AG09309 (cell line): ENCODE measurements around the gene SLC25A1.

Experiments
- DNase-seq: peaks from one replicate; pipeline ENCODE4 v3.0.0-alpha.2; 2010; ENCODE audit warnings: low read depth
- H3K4me3 ChIP-seq: 2 replicates; pipeline ENCODE4 v1.5.1; 2011; ENCODE audit warnings: mild to moderate bottlenecking, low read depth, low read length, moderate library complexity; ENCODE audit not compliant: control insufficient read depth
- TF ChIP-seq, protein P1 (sequence below): IDR thresholded peaks from 2 replicates; pipeline ENCODE4 v1.5.1; 2011; ENCODE audit warnings: mild to moderate bottlenecking, low read depth, low read length, inconsistent platforms; ENCODE audit not compliant: insufficient read depth, control insufficient read depth; ENCODE audit errors: missing control alignments

Gene SLC25A1

DNA sequence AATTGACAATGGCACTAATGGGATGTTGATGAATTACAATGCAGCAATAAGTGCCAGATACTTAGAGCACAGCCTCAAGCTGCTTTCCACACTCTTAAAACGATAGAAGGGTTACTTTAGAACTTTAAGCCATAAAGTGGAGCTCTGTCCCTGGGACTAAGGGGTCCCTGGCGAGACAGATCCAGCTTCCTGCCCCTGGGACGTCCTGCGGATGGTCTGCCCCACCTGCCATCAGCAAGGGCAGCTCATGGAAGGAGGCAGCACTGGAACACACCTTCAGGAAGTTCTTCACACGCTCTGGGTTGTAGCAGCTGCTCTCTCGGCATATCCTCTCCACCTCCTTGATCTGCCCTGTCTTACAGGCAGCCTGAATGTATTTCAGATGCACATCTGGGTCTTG lies 45.1 kb upstream of the SLC25A1 start:
- no peak for DNase-seq
- TF ChIP-seq, protein P1, sequence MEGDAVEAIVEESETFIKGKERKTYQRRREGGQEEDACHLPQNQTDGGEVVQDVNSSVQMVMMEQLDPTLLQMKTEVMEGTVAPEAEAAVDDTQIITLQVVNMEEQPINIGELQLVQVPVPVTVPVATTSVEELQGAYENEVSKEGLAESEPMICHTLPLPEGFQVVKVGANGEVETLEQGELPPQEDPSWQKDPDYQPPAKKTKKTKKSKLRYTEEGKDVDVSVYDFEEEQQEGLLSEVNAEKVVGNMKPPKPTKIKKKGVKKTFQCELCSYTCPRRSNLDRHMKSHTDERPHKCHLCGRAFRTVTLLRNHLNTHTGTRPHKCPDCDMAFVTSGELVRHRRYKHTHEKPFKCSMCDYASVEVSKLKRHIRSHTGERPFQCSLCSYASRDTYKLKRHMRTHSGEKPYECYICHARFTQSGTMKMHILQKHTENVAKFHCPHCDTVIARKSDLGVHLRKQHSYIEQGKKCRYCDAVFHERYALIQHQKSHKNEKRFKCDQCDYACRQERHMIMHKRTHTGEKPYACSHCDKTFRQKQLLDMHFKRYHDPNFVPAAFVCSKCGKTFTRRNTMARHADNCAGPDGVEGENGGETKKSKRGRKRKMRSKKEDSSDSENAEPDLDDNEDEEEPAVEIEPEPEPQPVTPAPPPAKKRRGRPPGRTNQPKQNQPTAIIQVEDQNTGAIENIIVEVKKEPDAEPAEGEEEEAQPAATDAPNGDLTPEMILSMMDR: no peak
- H3K4me3 ChIP-seq: no peak overlapping the region

DNA sequence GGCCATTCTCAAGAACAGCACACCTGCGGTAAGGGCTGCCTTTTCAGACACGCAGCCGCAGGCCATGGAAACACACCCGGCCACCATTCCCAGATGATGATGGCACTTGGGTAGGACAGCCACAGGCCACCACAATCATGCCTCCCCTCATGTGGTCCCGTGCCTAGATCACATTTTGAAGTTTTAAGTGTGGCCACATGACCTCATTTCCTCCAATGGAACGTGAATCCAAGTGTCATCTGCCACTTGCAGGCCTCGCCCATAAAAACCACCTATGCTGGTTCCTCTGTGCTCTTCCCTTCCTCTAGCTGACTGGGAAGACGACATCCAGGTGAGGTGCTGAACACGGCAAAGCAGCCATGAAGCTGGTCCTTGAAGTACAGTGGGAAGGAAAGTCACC lies 44.6 kb upstream of the SLC25A1 start:
- TF ChIP-seq, protein P1: no peak
- no peak overlapping the region for H3K4me3 ChIP-seq
- DNase-seq: no peak

DNA sequence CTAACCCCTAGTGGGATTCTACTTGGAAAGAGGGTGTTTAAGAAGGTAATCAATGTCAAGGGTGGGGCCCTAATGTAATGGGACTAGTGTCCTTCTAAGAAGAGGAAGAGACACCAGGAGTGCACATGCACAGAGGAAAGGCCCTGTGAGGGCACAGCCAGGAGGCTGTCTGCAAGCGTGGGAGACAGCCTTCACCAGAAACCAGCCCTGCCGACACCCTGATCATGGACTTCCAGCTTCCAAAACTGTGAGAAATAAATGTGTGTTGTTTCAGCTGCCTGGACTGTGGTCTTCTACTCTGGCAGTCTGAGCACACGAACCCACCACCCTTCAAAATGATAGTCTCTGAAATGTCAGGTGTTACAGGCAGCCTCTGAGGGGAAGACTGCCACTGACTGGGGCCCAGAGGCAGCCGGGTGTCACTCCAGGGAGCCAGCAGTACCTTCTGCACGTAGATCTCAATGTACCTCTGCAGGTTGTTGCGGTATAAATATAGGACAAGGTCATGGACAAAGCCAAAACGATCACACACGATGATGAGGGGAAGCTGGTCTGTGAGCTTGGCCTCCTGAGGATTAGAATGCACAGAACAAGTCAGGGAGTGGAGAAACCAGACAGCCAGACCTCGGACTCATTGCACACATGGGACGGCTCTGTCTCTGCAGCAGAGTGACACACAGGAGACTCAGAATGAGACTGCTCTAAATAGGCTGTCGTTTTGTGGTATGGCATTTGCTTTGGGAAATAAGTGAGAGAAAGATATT lies 43.9 kb upstream of the SLC25A1 start:
- H3K4me3 ChIP-seq: no peak overlapping the region
- TF ChIP-seq, protein P1: no peak
- no peak for DNase-seq

- H3K4me3 ChIP-seq: no peak overlapping the region
- DNase-seq: no peak
- TF ChIP-seq, protein P1: no peak
These were observed 42.3 kb upstream of the SLC25A1 start for GRCh38 chr22:19220867-19221266.

- H3K4me3 ChIP-seq: no peak overlapping the region
- TF ChIP-seq, protein P1: no peak
- no peak for DNase-seq
These were observed 40.2 kb upstream of the SLC25A1 start for GRCh38 chr22:19218541-19219233.

- DNase-seq: no peak
- no peak overlapping the region for H3K4me3 ChIP-seq
- TF ChIP-seq, protein P1: no peak
These were observed 38.0 kb upstream of the SLC25A1 start for GRCh38 chr22:19216579-19216978.
